Measurements from ENCODE around the gene IGSF8. TPM values are rescaled to one million over a fixed set of nuclear protein-coding genes. Genes with fewer than 3 reads are reported as not detected.
A peak's percentile ranks its signal among the peaks of the same experiment; 100 is the strongest.

IGSF8 gene
- total RNA-seq, 1 donor from 2014 or later = 45.9 TPM

DNA sequence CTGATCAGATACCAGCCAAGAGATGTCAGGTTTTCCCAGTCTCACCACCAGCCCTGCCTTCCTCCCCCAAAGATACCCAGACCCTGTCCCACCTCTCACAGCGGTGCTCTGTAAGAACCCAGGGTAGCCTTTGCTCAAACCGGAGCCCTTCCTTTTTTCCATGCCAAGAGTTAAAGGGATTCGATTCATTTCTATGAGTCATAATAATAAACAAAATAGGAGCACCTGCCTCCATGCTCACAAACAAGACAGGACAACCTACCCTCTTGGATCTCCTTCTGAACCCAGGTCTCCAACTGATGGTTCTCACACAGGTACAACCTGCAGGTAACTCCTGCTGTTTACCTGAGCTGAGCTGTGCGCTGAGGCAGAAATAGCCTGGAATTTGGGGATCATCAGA is 11.3 kb upstream of the IGSF8 start:
- H3K36me3 Mint-ChIP-seq (ENCODE audit: unreplicated experiment) = no peaks in the 10 kb centered on the region
- DNase-seq = no peak
- H3K4me3 Mint-ChIP-seq (ENCODE audit: unreplicated experiment) = no peak overlapping the region
- H3K4me1 Mint-ChIP-seq (ENCODE audit: low read depth, unreplicated experiment) = peaks cover 12% of the 10 kb centered on the region
- TF ChIP-seq, protein P1, sequence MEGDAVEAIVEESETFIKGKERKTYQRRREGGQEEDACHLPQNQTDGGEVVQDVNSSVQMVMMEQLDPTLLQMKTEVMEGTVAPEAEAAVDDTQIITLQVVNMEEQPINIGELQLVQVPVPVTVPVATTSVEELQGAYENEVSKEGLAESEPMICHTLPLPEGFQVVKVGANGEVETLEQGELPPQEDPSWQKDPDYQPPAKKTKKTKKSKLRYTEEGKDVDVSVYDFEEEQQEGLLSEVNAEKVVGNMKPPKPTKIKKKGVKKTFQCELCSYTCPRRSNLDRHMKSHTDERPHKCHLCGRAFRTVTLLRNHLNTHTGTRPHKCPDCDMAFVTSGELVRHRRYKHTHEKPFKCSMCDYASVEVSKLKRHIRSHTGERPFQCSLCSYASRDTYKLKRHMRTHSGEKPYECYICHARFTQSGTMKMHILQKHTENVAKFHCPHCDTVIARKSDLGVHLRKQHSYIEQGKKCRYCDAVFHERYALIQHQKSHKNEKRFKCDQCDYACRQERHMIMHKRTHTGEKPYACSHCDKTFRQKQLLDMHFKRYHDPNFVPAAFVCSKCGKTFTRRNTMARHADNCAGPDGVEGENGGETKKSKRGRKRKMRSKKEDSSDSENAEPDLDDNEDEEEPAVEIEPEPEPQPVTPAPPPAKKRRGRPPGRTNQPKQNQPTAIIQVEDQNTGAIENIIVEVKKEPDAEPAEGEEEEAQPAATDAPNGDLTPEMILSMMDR (IDR thresholded peaks at IDR 0.05; ENCODE audit: partially characterized antibody, unreplicated experiment) = no peak
- H3K9me3 Mint-ChIP-seq (ENCODE audit: unreplicated experiment) = peaks cover 2% of the 10 kb centered on the region
- peaks cover 15% of the 10 kb centered on the region for H3K27me3 Mint-ChIP-seq (ENCODE audit: unreplicated experiment)
- H3K27ac Mint-ChIP-seq (ENCODE audit: unreplicated experiment) = no peak overlapping the region

DNA sequence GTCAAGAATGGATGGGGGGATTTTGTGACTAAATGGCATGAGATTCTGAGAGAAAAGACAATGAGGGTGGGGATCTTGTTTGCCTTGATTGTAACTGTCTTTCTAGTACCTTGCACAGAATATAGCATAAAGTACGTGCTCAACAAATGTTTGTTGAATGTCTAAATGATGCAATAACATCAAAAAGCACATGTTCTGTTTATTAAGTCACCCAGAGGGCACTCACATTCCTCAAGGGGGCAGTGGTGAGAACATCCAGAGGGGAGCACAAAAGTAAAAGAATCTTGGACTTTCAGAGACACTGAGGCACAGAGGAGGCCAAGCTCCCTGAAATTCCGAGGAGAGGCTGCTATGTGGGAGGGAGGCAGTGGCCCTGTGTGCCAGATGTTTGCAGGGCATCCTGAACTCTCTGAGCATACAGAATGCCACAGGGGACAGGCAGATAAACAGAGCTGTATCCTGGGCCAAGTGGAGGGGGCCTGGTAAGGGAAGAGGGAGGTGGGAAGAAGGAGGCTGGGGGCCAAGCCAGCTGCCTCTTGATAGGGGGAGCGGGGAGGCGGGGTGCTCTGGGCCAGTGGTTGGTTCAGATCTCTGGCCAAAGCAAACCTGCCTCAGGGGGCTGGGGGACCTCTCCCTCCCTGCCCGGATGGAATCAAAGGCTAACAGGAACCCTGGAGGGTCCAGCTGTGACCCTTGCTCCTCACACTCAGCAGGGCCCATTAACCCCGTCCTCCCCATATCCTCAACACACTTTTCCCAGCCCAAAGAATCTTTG is 10.7 kb upstream of the IGSF8 start:
- DNase-seq = no peak

DNA sequence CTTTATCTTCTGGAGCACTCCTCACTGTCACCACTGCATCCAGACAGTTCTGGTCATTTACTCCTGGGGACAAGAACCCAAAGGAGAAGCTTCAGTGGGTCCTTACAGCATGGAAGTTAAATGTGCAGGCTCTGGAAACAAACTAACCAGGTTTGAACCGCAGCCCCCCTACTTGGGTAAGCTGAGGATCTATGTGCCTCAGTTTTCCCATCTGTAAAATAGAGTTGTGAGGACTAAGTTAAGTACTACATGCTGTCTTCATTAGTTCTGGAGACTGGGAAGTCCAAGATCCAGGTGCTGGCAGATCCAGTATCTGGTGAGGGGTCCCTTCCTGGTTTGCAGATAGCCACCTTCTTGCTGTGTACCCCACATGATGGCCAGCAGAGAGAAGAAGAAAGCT is 9.1 kb upstream of the IGSF8 start:
- H3K4me1 Mint-ChIP-seq (ENCODE audit: low read depth, unreplicated experiment) = peaks cover 13% of the 10 kb centered on the region
- H3K9me3 Mint-ChIP-seq (ENCODE audit: unreplicated experiment) = peaks cover 2% of the 10 kb centered on the region
- TF ChIP-seq, protein P1 (IDR thresholded peaks at IDR 0.05; ENCODE audit: partially characterized antibody, unreplicated experiment) = no peak
- no peak overlapping the region for H3K4me3 Mint-ChIP-seq (ENCODE audit: unreplicated experiment)
- no peaks in the 10 kb centered on the region for H3K36me3 Mint-ChIP-seq (ENCODE audit: unreplicated experiment)
- no peak overlapping the region for H3K27ac Mint-ChIP-seq (ENCODE audit: unreplicated experiment)
- no peak for DNase-seq
- H3K27me3 Mint-ChIP-seq (ENCODE audit: unreplicated experiment) = peaks cover 20% of the 10 kb centered on the region

More for the DNA sequence above, 10.7 kb upstream of the IGSF8 start:
- Mint-ChIP-seq H3K36me3 (ENCODE audit: unreplicated experiment) (no peaks in the 10 kb centered on the region), H3K9me3 (ENCODE audit: unreplicated experiment) (peaks cover 2% of the 10 kb centered on the region), H3K27me3 (ENCODE audit: unreplicated experiment) (peaks cover 16% of the 10 kb centered on the region), H3K27ac (ENCODE audit: unreplicated experiment) (no peak overlapping the region), H3K4me1 (ENCODE audit: low read depth, unreplicated experiment) (peaks cover 13% of the 10 kb centered on the region), H3K4me3 (ENCODE audit: unreplicated experiment) (no peak overlapping the region)
- TF ChIP-seq, protein P1 (IDR thresholded peaks at IDR 0.05; ENCODE audit: partially characterized antibody, unreplicated experiment) = peak; percentile 45

DNA sequence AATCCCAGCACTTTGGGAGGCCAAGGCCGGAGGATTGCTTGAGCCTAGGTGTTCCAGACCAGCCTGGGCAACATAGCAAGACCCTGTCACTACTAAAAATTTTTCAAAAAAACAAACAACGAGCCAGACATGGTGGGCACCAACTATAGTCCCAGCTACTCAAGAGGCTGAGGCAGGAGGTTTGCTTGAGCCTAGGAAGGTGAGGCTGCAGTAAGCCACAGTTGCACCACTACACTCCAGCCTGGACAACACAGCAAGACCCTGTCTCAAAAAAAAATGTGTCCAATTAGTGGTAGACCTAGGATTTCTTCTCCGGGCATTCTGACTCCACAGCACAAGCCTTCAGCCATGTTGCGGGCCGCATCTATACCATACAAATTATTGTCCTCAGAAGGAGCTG is 6.7 kb upstream of the IGSF8 start:
- Mint-ChIP-seq H3K4me3 (ENCODE audit: unreplicated experiment) (no peak overlapping the region), H3K27me3 (ENCODE audit: unreplicated experiment) (peaks cover 18% of the 10 kb centered on the region), H3K27ac (ENCODE audit: unreplicated experiment) (no peak overlapping the region), H3K36me3 (ENCODE audit: unreplicated experiment) (no peaks in the 10 kb centered on the region), H3K9me3 (ENCODE audit: unreplicated experiment) (peaks cover 2% of the 10 kb centered on the region), H3K4me1 (ENCODE audit: low read depth, unreplicated experiment) (peaks cover 23% of the 10 kb centered on the region)
- TF ChIP-seq, protein P1 (IDR thresholded peaks at IDR 0.05; ENCODE audit: partially characterized antibody, unreplicated experiment) = no peak
- no peak for DNase-seq

DNA sequence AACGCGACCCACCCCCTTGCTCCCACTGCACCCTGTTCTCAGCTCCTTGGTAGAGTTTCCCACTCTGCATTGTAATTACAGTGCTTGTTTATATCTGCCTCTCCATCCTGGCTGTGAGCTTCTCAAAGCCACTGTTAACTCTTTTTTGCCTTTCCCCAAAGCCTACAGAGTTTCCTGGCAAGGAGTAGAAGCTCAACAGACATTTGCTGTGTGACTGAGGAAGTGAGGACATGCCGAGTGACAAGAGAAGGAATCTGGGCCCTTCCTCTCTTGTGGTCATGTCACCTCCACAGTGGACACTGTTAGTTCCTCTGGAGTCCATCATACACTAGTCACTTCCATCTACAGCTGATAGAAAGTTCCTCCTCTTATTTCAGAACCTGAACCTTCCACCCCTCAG is 6.1 kb upstream of the IGSF8 start:
- H3K4me3 Mint-ChIP-seq (ENCODE audit: unreplicated experiment) = no peak overlapping the region
- H3K36me3 Mint-ChIP-seq (ENCODE audit: unreplicated experiment) = no peaks in the 10 kb centered on the region
- no peak overlapping the region for H3K27ac Mint-ChIP-seq (ENCODE audit: unreplicated experiment)
- TF ChIP-seq, protein P1 (IDR thresholded peaks at IDR 0.05; ENCODE audit: partially characterized antibody, unreplicated experiment) = no peak
- DNase-seq = no peak
- peaks cover 23% of the 10 kb centered on the region for H3K4me1 Mint-ChIP-seq (ENCODE audit: low read depth, unreplicated experiment)
- H3K27me3 Mint-ChIP-seq (ENCODE audit: unreplicated experiment) = peaks cover 16% of the 10 kb centered on the region
- peaks cover 2% of the 10 kb centered on the region for H3K9me3 Mint-ChIP-seq (ENCODE audit: unreplicated experiment)
